AG09309 (cell line): ENCODE results near the gene CACNA1A.

Source experiments
- DNase-seq: peaks from one replicate; pipeline ENCODE4 v3.0.0-alpha.2; 2010; ENCODE audit warnings: low read depth
- H3K4me3 ChIP-seq: 2 replicates; pipeline ENCODE4 v1.5.1; 2011; ENCODE audit warnings: mild to moderate bottlenecking, low read depth, low read length, moderate library complexity; ENCODE audit not compliant: control insufficient read depth
- CTCF ChIP-seq: IDR thresholded peaks from 2 replicates; pipeline ENCODE4 v1.5.1; 2011; ENCODE audit warnings: mild to moderate bottlenecking, low read depth, low read length, inconsistent platforms; ENCODE audit not compliant: insufficient read depth, control insufficient read depth; ENCODE audit errors: missing control alignments

The CACNA1A gene

DNA sequence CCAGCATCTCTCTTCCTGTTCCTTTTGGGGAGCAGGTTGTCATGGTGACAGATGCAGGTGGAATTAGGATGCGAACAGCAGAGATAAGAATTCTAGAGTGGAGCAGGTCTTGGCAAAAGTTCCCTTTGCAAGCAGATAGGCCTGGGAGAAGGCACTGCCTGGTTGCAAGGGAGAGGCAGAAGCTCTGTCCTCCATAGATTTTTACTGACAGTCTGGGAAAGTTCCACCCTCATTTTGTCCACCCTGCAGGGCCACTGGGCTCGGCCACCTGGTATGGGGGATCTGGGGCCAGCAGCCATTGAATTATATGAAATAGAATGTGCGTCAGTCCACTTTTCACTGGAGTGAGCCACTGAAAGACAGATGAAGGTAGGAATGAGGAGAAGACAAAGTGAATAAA lies 214.4 kb downstream of the CACNA1A start:
- no peak for DNase-seq

DNA sequence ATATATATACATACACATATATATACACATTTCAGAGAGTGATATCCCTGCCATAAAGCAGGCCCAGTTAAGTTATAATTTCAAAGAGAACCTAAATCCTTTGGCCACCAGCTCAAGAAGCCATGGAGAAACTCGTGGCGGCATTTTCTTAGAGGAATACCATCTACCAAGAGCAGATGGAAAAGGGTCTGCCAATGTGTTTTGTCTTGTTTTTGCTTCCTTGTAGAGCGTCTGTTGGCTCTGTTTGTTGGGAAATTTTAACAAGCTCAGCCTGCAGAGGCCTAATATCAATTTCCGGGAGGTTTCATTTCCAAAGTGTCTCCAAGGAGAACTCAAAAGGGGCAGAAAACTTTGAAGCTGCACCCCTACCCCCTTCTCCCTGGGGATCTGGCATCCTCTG lies 215.5 kb downstream of the CACNA1A start:
- no peak for TF ChIP-seq CTCF
- no peak for DNase-seq
- no peak overlapping the region for H3K4me3 ChIP-seq

More for the DNA sequence above, 214.4 kb downstream of the CACNA1A start:
- no peak overlapping the region for H3K4me3 ChIP-seq
- TF ChIP-seq CTCF: no peak

DNA sequence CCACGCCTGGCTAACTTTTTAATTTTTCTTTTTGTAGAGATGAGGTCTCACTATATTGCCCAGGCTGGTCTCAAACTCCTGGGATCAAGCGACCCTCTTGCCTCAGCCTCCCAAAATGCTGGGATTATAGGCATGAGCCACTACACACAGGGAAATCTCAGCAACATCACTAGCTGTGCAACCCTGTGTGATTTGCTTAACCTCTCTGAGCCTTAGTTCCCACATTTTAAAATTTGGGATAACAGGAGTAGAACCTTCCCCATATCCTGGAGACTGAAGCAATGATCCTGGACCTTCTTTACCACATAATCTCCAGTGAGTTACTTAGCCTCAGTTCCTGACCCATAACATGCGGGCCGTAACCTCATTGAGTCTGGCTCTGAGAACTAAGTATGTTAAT lies 217.0 kb downstream of the CACNA1A start:
- no peak for DNase-seq
- no peak overlapping the region for H3K4me3 ChIP-seq
- TF ChIP-seq CTCF: no peak

- TF ChIP-seq CTCF: no peak
- no peak overlapping the region for H3K4me3 ChIP-seq
- no peak for DNase-seq
Observed at GRCh38 chr19:13286195-13286985, 219.9 kb downstream of the CACNA1A start.

DNA sequence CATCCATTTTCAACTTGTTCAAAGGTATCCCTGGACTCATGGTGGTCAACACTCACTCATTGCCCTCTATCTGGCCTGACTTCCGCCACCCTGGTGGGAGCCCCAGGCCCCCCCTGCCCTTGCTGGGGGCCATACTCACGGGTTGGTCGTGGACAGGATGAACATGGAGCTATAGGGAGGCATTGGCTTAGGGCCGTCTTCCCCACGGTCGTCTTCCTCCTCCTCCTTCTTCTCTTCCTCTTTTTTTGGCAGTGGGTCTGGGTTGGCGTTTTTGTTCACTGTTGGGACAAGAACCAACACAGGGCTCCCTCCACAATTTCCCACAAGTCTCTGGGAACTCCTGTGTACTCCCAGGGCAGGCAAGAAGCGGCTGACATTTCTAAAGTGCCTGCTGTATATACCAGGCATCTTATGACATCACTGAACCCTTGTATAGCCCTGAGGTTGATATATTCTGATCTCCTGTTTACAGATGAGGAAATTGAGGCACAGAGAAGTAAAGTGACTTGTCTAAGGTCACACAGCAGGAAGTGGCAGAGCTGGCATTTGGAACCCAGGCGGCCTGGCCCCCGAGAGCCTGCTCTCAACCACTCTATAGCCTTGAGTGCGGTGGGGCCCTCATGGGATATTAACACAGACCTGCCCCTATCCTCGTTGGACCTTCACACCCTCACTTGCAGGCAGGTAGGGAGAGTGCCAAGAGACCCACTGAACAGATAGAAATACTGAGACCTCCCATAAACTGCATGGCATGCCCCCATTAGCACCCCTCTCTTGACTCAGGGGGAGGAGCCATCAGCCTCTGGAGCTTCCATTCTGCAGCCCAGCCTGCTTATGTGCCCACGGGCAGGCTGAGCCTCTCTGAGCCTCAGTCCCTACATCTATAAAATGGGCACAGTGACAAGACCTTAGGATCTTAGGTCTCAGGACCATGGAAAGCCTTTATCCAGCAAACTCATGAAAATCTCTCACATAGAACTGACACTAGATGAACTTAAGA lies 221.1 kb downstream of the CACNA1A start:
- no peak for DNase-seq
- no peak for TF ChIP-seq CTCF
- H3K4me3 ChIP-seq: no peak overlapping the region

- DNase-seq: no peak
- TF ChIP-seq CTCF: no peak
- H3K4me3 ChIP-seq: no peak overlapping the region
Observed at GRCh38 chr19:13283871-13284270, 222.4 kb downstream of the CACNA1A start.
